ENCODE measurements around the gene PRSS36. TPM values are rescaled to one million over a fixed set of nuclear protein-coding genes. Genes with fewer than 3 reads are reported as not detected.
A peak's percentile ranks its signal among the peaks of the same experiment; 100 is the strongest.
"Not testable (repeated sequence)": the region's sequence is repeated elsewhere in the genome, so short reads cannot be mapped to it uniquely, and the experiment has no call there.

The PRSS36 gene
- total RNA-seq, 1 experiment from 2014 or later: 0.59 TPM

DNA sequence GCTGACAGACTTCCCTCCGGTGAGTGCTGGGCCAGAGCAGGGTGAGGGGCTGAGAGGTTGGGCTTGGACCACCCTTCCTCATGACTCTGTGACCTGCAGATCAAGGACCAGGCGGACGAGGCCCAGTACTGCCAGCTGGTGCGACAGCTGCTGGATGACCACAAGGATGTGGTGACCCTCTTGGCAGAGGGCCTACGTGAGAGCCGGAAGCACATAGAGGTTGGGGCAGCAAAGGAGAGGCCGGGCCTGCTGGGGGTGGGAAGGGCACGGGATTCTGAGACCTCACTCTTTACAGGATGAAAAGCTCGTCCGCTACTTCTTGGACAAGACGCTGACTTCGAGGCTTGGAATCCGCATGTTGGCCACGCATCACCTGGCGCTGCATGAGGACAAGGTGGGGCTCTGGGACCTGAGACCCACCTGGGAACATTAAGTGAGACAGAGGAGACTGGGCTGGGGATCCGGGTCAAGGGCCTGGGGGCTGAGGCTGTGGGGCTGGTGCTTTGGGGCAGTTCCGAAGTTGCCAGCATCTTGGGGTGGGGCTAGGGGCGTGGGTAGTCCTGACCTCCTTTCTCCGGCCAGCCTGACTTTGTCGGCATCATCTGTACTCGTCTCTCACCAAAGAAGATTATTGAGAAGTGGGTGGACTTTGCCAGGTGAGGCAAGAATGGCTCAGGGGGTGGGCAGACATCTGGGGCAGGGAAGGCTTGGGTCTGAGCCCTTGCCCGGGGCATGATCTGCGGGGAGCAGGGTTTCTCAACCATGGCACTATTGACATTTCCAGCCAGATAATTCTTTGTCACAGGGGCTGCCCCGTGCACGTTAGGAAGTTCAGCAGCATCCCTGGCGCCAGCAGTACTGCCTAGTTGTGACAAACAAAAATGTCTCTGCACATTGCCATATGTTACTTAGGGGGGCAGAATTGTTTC lies 39.5 kb downstream of the PRSS36 start:
- Histone ChIP-seq H3K27me3 (ENCODE audit: control insufficient read depth, insufficient read depth, low read length) (no peaks in the 10 kb centered on the region; the same call in 1 of the 2 replicates), H3K4me3 (ENCODE audit: insufficient read depth, low read depth, low read length) (no peak overlapping the region), H3K36me3 (replicated peaks; ENCODE audit: control insufficient read depth, insufficient read depth, low read length) (peaks cover 12% of the 10 kb centered on the region)
- DNase-seq: peak; percentile 16

DNA sequence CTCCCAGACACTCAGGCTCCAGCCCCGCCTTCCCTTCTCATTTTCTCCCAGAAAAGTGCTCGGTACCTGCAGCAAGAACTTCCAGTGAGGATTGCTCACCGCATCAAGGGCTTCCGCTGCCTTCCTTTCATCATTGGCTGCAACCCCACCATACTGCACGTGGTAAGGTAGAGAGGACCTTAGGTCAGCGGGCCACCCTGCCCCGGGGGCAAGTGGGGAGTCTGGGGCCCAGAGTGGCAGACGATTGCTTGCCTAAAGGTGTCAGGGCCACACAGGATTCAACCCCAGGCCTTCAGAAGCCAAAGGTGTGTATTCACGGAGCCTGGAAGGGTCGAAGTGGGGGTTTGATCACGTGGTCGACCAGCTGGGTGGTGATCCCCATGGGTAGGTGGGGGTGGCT lies 40.2 kb downstream of the PRSS36 start:
- Histone ChIP-seq H3K4me3 (ENCODE audit: insufficient read depth, low read depth, low read length) (no peak overlapping the region), H3K36me3 (replicated peaks; ENCODE audit: control insufficient read depth, insufficient read depth, low read length) (peaks cover 12% of the 10 kb centered on the region), H3K27me3 (ENCODE audit: control insufficient read depth, insufficient read depth, low read length) (no peaks in the 10 kb centered on the region; the same call in 1 of the 2 replicates)
- no peak for DNase-seq

DNA sequence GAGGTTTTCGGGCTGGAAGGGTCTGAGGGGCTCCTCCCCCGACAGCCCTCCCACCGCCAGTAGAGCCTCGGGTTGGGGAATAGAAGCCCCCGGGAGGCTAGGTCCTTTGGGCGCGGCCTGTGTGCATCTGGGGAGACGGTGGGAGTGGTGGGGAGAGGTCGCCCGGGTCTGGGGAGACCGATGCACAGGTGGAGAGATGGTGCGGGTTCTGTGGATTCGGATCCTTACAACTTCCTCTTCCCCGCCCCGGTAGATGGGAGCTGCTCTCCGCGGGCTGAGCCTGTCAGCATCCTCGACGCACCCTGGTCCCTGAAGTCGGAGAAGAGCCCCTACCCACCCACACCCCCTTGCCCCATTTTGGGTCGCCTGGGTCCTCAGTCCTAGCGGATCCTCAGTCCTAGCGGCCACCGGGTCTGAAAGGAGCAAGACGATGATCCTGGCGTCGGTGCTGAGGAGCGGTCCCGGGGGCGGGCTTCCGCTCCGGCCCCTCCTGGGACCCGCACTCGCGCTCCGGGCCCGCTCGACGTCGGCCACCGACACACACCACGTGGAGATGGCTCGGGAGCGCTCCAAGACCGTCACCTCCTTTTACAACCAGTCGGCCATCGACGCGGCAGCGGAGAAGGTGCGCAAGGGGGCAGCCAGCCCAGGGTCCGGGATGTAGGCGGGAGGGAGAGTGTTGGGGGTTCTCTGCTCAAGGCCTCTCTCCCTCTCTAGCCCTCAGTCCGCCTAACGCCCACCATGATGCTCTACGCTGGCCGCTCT lies 40.9 kb downstream of the PRSS36 start:
- Histone ChIP-seq H3K4me3 (ENCODE audit: insufficient read depth, low read depth, low read length) (peak overlapping the region; percentile 90), H3K27me3 (ENCODE audit: control insufficient read depth, insufficient read depth, low read length) (no peaks in the 10 kb centered on the region; the same call in 1 of the 2 replicates), H3K36me3 (replicated peaks; ENCODE audit: control insufficient read depth, insufficient read depth, low read length) (peaks cover 12% of the 10 kb centered on the region)
- DNase-seq: no peak

DNA sequence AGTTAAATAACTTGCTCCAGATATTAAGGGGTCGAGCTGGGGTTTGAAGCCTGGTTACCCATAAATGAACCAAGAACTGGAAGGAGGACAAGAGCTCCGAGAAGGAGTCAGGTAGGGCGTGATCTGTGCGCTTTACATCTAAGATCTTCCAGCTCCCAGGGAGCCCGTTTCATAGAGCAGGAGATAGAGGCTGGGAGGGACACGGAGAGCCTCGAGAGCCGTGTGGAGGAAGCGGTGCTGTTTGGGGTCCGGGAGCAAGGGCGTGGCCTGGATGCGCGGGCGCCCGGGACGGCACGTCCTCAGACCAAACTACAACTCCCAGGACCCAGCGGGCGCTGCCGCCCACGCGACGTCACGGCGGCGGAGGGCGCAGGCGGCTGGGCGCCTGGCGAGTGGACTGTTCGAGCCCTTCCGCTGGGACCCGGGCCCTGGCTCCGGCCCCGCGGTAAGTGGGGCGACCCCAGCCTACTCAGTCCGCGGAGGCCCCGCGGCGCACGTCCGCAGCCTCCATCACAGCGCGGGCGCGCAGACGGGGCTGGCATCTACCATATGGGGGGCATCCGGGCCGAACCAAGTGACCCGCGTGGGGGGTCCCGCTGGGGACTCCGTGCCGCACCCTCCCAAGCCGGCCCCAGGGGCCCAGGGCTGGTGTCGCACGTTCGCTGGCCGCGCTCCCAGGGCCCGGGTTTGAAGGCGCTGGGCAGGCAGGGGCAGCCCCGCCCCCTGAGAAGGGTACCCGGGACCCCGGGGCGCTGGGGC lies 41.7 kb downstream of the PRSS36 start, which contains the start of gene BCKDK:
Gene BCKDK, plus strand, starts transcription at position 352 of the 759 bp plus-strand sequence. CDS start 838 bp downstream, outside the sequence.
- H3K4me3 ChIP-seq (ENCODE audit: insufficient read depth, low read depth, low read length): peak within 1 kb of the TSS; percentile 90
- H3K27me3 ChIP-seq (ENCODE audit: control insufficient read depth, insufficient read depth, low read length): no peaks in the 10 kb centered on the region; the same call in 1 of the 2 replicates
- peak; percentile 94 for DNase-seq
- peaks cover 12% of the 10 kb centered on the region for H3K36me3 ChIP-seq (replicated peaks; ENCODE audit: control insufficient read depth, insufficient read depth, low read length)

DNA sequence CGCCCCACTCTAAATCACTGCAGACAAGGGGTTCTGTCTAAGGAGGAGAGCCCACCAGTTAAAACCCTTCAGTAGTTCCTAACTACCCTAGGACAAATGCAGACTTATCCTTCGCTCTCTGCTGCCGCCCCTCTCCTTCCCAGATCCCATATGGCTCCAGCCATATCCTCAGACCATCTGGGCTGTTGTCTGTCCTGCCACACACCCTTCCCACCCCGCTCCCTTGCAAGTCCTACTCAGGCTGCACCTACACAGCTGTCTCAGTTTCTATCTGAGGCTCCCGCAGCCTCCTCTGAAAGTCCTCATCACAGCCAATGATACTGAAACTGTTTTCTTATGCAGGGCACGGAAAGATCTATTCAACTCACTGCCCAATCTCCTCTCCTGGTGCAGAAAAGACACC lies 42.4 kb downstream of the PRSS36 start:
- peak; percentile 29 for DNase-seq
- Histone ChIP-seq H3K36me3 (replicated peaks; ENCODE audit: control insufficient read depth, insufficient read depth, low read length) (peaks cover 12% of the 10 kb centered on the region), H3K4me3 (ENCODE audit: insufficient read depth, low read depth, low read length) (no peak overlapping the region), H3K27me3 (ENCODE audit: control insufficient read depth, insufficient read depth, low read length) (no peaks in the 10 kb centered on the region; the same call in 1 of the 2 replicates)

DNA sequence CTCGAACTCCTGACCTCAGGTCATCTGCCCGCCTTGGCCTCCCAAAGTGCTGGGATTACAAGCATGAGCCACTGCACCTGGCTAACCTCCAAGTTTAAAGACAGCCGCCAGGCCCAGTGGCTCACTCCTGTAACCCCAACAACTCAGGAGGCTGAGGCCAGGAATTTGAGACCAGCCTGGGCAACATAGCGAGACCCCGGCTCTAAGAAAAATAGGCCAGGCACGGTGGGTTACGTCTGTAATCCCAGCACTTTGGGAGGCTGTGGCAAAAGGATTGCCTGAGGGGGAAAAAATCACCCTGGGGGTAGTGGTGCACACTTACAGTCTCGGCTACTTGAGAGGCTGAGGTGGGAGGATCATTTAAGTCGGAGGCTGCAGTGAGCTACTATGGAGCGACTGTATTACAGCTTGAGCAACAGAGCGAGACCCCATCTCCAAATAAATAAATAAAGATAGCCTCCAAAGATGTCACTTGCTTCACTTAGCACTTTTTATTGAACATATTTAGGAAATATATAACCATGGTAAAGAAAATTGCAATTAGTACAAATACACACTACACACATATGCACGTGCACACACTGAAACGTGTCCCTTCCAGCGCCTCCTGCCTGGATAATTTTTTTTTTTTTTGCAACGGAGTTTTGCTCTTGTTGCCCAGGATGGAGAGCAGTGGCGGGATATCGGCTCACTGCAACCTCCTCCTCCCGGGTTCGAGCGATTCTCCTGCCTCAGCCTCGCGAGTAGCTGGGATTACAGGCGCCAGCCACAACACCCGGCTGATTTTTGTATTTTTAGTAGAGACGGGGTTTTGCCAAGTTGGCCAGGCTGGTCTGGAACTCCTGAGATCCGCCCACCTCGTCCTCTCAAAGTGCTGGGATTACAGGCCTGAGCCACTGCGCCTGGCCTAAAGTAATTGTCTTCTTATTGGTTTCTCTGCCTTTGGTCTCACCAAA lies 43.1 kb downstream of the PRSS36 start:
- Histone ChIP-seq H3K27me3 (ENCODE audit: control insufficient read depth, insufficient read depth, low read length) (no peaks in the 10 kb centered on the region; the same call in 1 of the 2 replicates), H3K4me3 (ENCODE audit: insufficient read depth, low read depth, low read length) (no peak overlapping the region), H3K36me3 (replicated peaks; ENCODE audit: control insufficient read depth, insufficient read depth, low read length) (peaks cover 10% of the 10 kb centered on the region)
- DNase-seq: no peak

DNA sequence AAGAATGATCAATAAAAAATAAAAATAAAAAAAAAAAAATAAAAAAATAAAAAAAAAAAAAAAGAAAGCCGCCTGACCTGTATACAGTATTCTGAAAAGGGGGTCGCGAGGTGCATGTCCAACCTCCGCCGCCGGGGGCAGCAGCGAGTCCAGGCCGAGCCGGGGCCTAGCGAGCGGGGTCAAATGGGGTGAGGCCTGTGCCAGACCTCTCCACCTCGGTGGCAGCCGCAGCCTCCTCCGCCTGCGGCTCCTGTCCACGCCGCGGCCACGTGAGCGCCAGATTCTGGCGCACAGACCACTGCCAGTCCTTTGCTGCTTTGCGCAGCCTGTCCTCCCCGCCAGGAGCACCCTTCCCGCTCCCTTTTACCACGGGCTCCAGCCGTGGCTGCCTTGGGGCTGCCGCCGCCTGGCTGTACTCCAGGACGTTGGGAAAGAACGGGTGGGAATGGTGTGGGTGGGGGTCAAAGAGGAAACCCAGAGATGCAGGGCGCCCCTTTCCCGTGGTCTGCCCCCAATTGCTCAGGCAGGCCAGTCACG lies 44.1 kb downstream of the PRSS36 start:
- no peaks in the 10 kb centered on the region; the same call in 1 of the 2 replicates for H3K27me3 ChIP-seq (ENCODE audit: control insufficient read depth, insufficient read depth, low read length)
- H3K36me3 ChIP-seq (replicated peaks; ENCODE audit: control insufficient read depth, insufficient read depth, low read length): peaks cover 6% of the 10 kb centered on the region
- no peak overlapping the region for H3K4me3 ChIP-seq (ENCODE audit: insufficient read depth, low read depth, low read length)
- peak; percentile 97 for DNase-seq

DNA sequence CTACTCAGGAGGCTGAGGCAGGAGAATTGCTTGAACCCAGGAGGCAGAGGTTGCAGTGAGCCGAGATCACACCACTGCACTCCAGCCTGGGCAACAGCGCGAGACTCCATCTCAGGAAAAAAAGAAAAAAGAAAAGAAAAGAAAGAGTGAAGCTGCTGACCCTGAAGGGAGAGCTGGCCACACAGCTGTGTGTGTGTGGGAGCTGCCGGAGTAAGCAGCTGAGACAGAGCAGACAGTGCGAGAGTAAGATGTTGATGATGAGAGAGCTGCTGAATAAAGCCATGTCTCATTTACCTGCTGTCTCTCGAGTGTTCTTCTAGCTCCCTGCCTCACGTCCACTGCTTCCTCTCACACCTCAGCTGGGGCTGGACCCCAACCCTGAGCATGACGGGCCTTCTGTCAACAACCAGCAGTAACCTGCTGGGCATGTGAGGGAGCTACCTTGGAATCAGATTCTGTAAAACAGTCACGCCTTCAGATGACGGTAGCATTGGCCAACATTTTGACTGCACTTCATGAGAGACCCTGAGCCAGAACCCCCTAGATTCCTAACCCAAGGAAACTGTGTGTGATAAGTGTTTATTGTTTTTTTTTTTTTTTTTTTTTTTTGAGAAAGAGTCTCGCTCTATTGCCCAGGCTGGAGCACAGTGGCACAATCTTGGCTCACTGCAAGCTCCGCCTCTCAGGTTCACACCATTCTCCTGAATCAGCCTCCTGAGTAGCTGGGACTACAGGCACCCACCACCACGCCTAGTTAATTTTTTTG lies 48.8 kb downstream of the PRSS36 start:
- not testable (repeated sequence) for H3K27me3 ChIP-seq (ENCODE audit: control insufficient read depth, insufficient read depth, low read length); DNase-seq; H3K36me3 ChIP-seq (replicated peaks; ENCODE audit: control insufficient read depth, insufficient read depth, low read length); H3K4me3 ChIP-seq (ENCODE audit: insufficient read depth, low read depth, low read length)

DNA sequence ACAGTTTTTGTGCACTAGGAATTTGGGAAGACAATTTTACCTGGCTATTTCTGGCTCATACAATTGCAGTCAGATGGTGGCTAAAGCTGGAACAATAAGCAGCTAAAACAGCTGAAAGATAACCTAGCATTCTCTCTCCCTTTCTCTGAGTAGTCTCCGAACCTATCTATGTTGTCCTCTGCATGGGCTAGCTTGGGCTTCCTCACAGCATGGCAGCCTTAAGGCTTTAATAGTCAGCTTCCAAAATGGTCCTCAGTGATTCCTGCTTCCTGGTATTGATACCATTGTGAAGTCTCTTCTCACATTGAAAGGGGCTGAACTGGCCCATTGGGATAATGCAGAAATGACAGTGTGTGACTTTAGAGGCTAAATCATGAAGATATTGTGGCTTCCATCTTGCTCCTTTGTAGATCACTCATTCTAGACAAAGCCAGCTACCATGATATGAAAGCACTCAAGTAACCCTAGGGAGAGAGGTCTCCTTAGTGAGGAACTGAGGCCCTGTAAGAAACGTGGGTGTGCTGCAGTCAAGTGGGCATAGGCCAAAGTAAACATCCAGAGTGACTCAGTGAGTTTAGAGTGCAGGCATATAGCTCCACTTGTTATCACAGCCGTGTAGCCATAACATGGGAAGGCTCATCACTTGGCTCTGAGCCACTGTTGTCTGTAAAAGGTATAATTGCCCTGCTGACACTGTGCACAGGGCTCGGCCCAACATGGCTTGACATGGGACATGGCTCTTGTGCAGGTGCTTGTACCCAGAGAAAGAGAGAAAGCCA lies 49.8 kb downstream of the PRSS36 start:
- no peaks in the 10 kb centered on the region for H3K27me3 ChIP-seq (ENCODE audit: control insufficient read depth, insufficient read depth, low read length)
- DNase-seq: no peak
- H3K4me3 ChIP-seq (ENCODE audit: insufficient read depth, low read depth, low read length): no peak overlapping the region
- H3K36me3 ChIP-seq (replicated peaks; ENCODE audit: control insufficient read depth, insufficient read depth, low read length): no peaks in the 10 kb centered on the region

DNA sequence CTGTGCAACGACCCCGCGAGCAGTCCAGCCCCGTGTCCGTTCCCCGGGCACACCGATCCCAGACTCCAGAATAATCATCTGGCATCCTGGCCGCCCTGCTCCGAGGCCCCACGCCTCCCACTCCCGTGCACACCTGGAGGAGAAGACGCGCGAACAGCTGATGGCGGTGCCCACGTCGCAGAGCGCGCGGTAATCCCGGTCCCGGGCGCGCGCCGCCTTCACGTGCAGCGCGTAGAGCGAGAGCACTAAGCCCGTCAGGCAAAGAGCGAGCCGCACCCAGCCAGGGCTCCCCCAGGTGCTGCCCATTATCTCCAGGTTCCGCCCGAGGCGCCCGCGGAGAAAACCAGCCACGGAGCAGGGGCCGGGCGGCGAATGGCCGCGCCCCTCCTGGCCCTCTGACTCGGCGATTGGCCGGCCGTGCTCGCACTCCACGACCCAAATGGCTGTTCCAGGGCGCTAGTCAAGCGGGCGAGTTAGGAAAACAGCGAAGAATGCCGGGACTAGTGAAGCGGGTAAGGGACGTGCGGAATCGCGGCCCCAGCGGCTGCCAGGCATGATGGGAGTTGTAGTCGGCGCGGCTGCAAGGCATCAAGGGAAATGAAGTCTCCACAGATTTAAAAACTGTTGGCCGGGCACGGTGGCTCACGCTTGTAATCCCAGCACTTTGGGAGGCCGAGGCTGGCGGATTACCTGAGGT lies 55.3 kb downstream of the PRSS36 start, which contains the start of gene VKORC1:
Gene VKORC1, minus strand, starts transcription at position 374 of the 697 bp plus-strand sequence. Its CDS starts 68 bp downstream, at position 306.
- peak; percentile 98 for DNase-seq
- H3K4me3 ChIP-seq (ENCODE audit: insufficient read depth, low read depth, low read length): peak within 1 kb of the TSS; percentile 95
- H3K27me3 ChIP-seq (ENCODE audit: control insufficient read depth, insufficient read depth, low read length): no peaks in the 10 kb centered on the region
- H3K36me3 ChIP-seq (replicated peaks; ENCODE audit: control insufficient read depth, insufficient read depth, low read length): peaks cover 12% of the 10 kb centered on the region

DNA sequence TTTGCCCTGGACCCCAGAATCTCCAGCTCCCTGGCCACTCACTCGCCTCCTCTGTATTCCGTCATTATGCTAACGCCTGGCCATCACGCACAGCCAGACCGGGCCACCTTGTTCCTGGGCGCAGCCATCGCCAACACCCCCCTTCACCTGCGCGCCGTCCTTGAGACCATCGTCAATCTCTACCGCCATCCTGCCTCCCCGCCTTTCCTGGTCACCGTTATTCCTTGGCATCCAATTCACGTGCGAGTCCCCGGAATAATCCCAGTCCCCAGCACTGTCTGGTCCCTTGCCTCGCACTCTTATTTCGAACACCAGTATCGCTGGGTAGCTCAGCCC lies 55.8 kb downstream of the PRSS36 start:
- H3K4me3 ChIP-seq (ENCODE audit: insufficient read depth, low read depth, low read length): peak overlapping the region; percentile 95
- no peaks in the 10 kb centered on the region for H3K27me3 ChIP-seq (ENCODE audit: control insufficient read depth, insufficient read depth, low read length)
- peaks cover 12% of the 10 kb centered on the region for H3K36me3 ChIP-seq (replicated peaks; ENCODE audit: control insufficient read depth, insufficient read depth, low read length)
- DNase-seq: peak; percentile 80

Data from H7 (cell line).